Duodenal mucosa (tissue), 2 donors: Measurements from ENCODE around the gene PIK3C2A.
"Not testable (repeated sequence)": the region's sequence is repeated elsewhere in the genome, so short reads cannot be mapped to it uniquely, and the experiment has no call there.

Source experiments
- H3K27ac ChIP-seq: one replicate; pipeline ENCODE4 v1.7.0; 2013; ENCODE audit warnings: low read depth, low read length
- H3K27me3 ChIP-seq, 2 donors: one replicate each; pipeline ENCODE4 v1.7.0; 2013; ENCODE audit warnings: low read length in 2 of 2, control low read depth in 1 of 2; ENCODE audit not compliant: insufficient read depth in 2 of 2, control insufficient read depth in 1 of 2
- H3K36me3 ChIP-seq, 2 donors: one replicate each; pipeline ENCODE4 v1.7.0; 2013; ENCODE audit warnings: low read length in 2 of 2, control low read depth in 1 of 2; ENCODE audit not compliant: insufficient read depth in 2 of 2, control insufficient read depth in 1 of 2
- H3K4me1 ChIP-seq, 2 donors: one replicate each; pipeline ENCODE4 v1.7.0; 2013; ENCODE audit warnings: low read length in 2 of 2, control low read depth in 1 of 2; ENCODE audit not compliant: insufficient read depth in 2 of 2, control insufficient read depth in 1 of 2
- H3K4me3 ChIP-seq, 2 donors: one replicate each; pipeline ENCODE4 v1.7.0; 2013; ENCODE audit warnings: low read length in 2 of 2, low read depth in 1 of 2
- H3K9ac ChIP-seq, 2 donors: one replicate each; pipeline ENCODE4 v1.7.0; 2013; ENCODE audit warnings: low read length in 2 of 2, low read depth in 1 of 2
- H3K9me3 ChIP-seq, 2 donors: one replicate each; pipeline ENCODE4 v1.7.0; 2013; ENCODE audit warnings: low read length in 2 of 2, control low read depth in 1 of 2; ENCODE audit not compliant: control insufficient read depth in 1 of 2

The PIK3C2A gene

GRCh38 chr11:17233101-17233500 is 25.3 kb upstream of the PIK3C2A start:
- Histone ChIP-seq H3K9ac (no peak overlapping the region), H3K27me3 (no peaks in the 10 kb centered on the region), H3K36me3 (no peaks in the 10 kb centered on the region), H3K4me1 (peaks cover 0 to 6% of the 10 kb centered on the region in 2 donors), H3K27ac (no peak overlapping the region), H3K4me3 (no peak overlapping the region), H3K9me3 (no peaks in the 10 kb centered on the region)

GRCh38 chr11:17230867-17231851 is 23.4 kb upstream of the PIK3C2A start:
- peaks cover 0 to 6% of the 10 kb centered on the region in 2 donors for H3K4me1 ChIP-seq
- H3K36me3 ChIP-seq = no peaks in the 10 kb centered on the region
- H3K27me3 ChIP-seq = no peaks in the 10 kb centered on the region
- no peaks in the 10 kb centered on the region for H3K9me3 ChIP-seq
- no peak overlapping the region for H3K9ac ChIP-seq
- no peak overlapping the region for H3K27ac ChIP-seq
- no peak overlapping the region for H3K4me3 ChIP-seq

GRCh38 chr11:17229481-17230152 is 21.8 kb upstream of the PIK3C2A start:
- H3K27ac ChIP-seq = no peak overlapping the region
- no peaks in the 10 kb centered on the region for H3K9me3 ChIP-seq
- H3K9ac ChIP-seq = no peak overlapping the region
- no peak overlapping the region for H3K4me3 ChIP-seq
- H3K4me1 ChIP-seq = peaks cover 0 to 6% of the 10 kb centered on the region in 2 donors
- no peaks in the 10 kb centered on the region for H3K36me3 ChIP-seq
- H3K27me3 ChIP-seq = no peaks in the 10 kb centered on the region

GRCh38 chr11:17228186-17228925 is 20.6 kb upstream of the PIK3C2A start:
- not testable (repeated sequence) for H3K4me1 ChIP-seq, H3K9me3 ChIP-seq, H3K27ac ChIP-seq, H3K4me3 ChIP-seq, H3K27me3 ChIP-seq, H3K36me3 ChIP-seq, H3K9ac ChIP-seq

GRCh38 chr11:17224727-17225126 is 16.9 kb upstream of the PIK3C2A start:
- Histone ChIP-seq H3K4me1 (no peaks in the 10 kb centered on the region), H3K9me3 (no peaks in the 10 kb centered on the region), H3K4me3 (no peak overlapping the region), H3K9ac (no peak overlapping the region), H3K36me3 (no peaks in the 10 kb centered on the region), H3K27me3 (no peaks in the 10 kb centered on the region), H3K27ac (no peak overlapping the region)

GRCh38 chr11:17221968-17222367 is 14.2 kb upstream of the PIK3C2A start:
- H3K27ac ChIP-seq = no peak overlapping the region
- H3K9ac ChIP-seq = no peak overlapping the region
- no peaks in the 10 kb centered on the region for H3K27me3 ChIP-seq
- no peak overlapping the region for H3K4me3 ChIP-seq
- no peaks in the 10 kb centered on the region for H3K36me3 ChIP-seq
- H3K9me3 ChIP-seq = no peaks in the 10 kb centered on the region
- H3K4me1 ChIP-seq = no peaks in the 10 kb centered on the region

- Histone ChIP-seq H3K9me3 (peaks cover 0 to 6% of the 10 kb centered on the region in 2 donors), H3K36me3 (no peaks in the 10 kb centered on the region), H3K27me3 (no peaks in the 10 kb centered on the region), H3K9ac (no peak overlapping the region), H3K4me3 (no peak overlapping the region), H3K27ac (no peak overlapping the region), H3K4me1 (no peaks in the 10 kb centered on the region)
Measured at GRCh38 chr11:17219016-17219415, 11.2 kb upstream of the PIK3C2A start.

GRCh38 chr11:17218403-17218802 is 10.6 kb upstream of the PIK3C2A start:
- H3K4me1 ChIP-seq = no peaks in the 10 kb centered on the region
- H3K27me3 ChIP-seq = no peaks in the 10 kb centered on the region
- no peak overlapping the region for H3K9ac ChIP-seq
- H3K4me3 ChIP-seq = no peak overlapping the region
- peaks cover 0 to 6% of the 10 kb centered on the region in 2 donors for H3K9me3 ChIP-seq
- no peaks in the 10 kb centered on the region for H3K36me3 ChIP-seq
- H3K27ac ChIP-seq = no peak overlapping the region

- Histone ChIP-seq H3K4me1 (no peaks in the 10 kb centered on the region), H3K4me3 (no peak overlapping the region), H3K9me3 (peaks cover 0 to 6% of the 10 kb centered on the region in 2 donors), H3K27me3 (no peaks in the 10 kb centered on the region), H3K9ac (no peak overlapping the region), H3K27ac (no peak overlapping the region), H3K36me3 (no peaks in the 10 kb centered on the region)
Measured at GRCh38 chr11:17217401-17217800, 9.6 kb upstream of the PIK3C2A start.

GRCh38 chr11:17214338-17214737 is 6.6 kb upstream of the PIK3C2A start:
- Histone ChIP-seq H3K4me3 (no peak overlapping the region), H3K9me3 (peaks cover 0 to 6% of the 10 kb centered on the region in 2 donors), H3K36me3 (no peaks in the 10 kb centered on the region), H3K9ac (no peak overlapping the region), H3K27me3 (no peaks in the 10 kb centered on the region), H3K4me1 (peaks cover 0 to 5% of the 10 kb centered on the region in 2 donors), H3K27ac (no peak overlapping the region)
